HepG2 (cell line): ENCODE data around the gene PDLIM5. TPM values are rescaled to one million over a fixed set of nuclear protein-coding genes. Genes with fewer than 3 reads are reported as not detected.

ENCODE experiments used
- ATF1 ChIP-seq: IDR thresholded peaks from 2 replicates; pipeline ENCODE4 v1.6.1; 2016; ENCODE audit warnings: mild to moderate bottlenecking, control low read depth
- CENPT ChIP-seq: sonication (generic); formaldehyde crosslinking; IDR thresholded peaks from 2 replicates; pipeline ENCODE4 v1.8.0; 2022; ENCODE audit warnings: low read depth, mild to moderate bottlenecking, moderate library complexity, missing genetic modification reagents
- HHEX ChIP-seq: IDR thresholded peaks from 2 replicates; pipeline ENCODE4 v1.6.1; 2016; ENCODE audit warnings: control low read depth
- HNF4G ChIP-seq, 2 experiments: sonication (generic) in 1 of 2; formaldehyde crosslinking in 1 of 2; IDR thresholded peaks; 2 replicates each; pipeline versions ENCODE4 v1.4.0 to v1.6.1; 2011 to 2020; ENCODE audit warnings: borderline replicate concordance in 2 of 2, low read depth in 2 of 2, mild to moderate bottlenecking in 2 of 2, low read length in 1 of 2, missing genetic modification reagents in 1 of 2, moderate library complexity in 1 of 2
- KAT8 ChIP-seq: IDR thresholded peaks from 2 replicates; pipeline ENCODE4 v1.6.1; 2016; ENCODE audit warnings: missing genetic modification reagents, missing compliant biosample characterization
- NFATC3 ChIP-seq: sonication (generic); formaldehyde crosslinking; IDR thresholded peaks from 2 replicates; pipeline ENCODE4 v1.5.1; 2020; ENCODE audit warnings: mild to moderate bottlenecking, missing genetic modification reagents
- NR0B2 ChIP-seq: sonication (generic); formaldehyde crosslinking; IDR thresholded peaks from 2 replicates; pipeline ENCODE4 v1.4.0; 2020; ENCODE audit warnings: mild to moderate bottlenecking, missing genetic modification reagents
- SOX6 ChIP-seq, 2 experiments: fragments of 450-650 bp in 1 of 2; sonication (generic) in 1 of 2; formaldehyde crosslinking in 1 of 2; IDR thresholded peaks; 2 replicates each; pipeline versions ENCODE4 v1.4.0 to v1.6.1; 2017 to 2020; ENCODE audit warnings: antibody characterized with exemption in 1 of 2, mild to moderate bottlenecking in 1 of 2, missing genetic modification reagents in 1 of 2
- SP140L ChIP-seq: sonication (generic); formaldehyde crosslinking; IDR thresholded peaks from 2 replicates; pipeline ENCODE4 v1.4.0; 2020; ENCODE audit warnings: missing genetic modification reagents, borderline replicate concordance
- TBP ChIP-seq: sonication (generic); formaldehyde crosslinking; IDR thresholded peaks from 2 replicates; pipeline ENCODE4 v1.5.0; 2020; ENCODE audit warnings: missing genetic modification reagents
- TERF1 ChIP-seq: sonication (generic); formaldehyde crosslinking; IDR thresholded peaks from 2 replicates; pipeline ENCODE4 v1.8.0; 2022; ENCODE audit warnings: mild to moderate bottlenecking, missing genetic modification reagents, moderate library complexity
- TMF1 ChIP-seq: sonication (generic); formaldehyde crosslinking; IDR thresholded peaks from 2 replicates; pipeline ENCODE4 v1.8.1; 2022; ENCODE audit warnings: low read depth, missing genetic modification reagents
- ZBTB1 ChIP-seq: sonication (generic); formaldehyde crosslinking; IDR thresholded peaks from 2 replicates; pipeline ENCODE4 v1.4.0; 2020; ENCODE audit warnings: missing genetic modification reagents, borderline replicate concordance
- ZNF30 ChIP-seq: sonication (generic); formaldehyde crosslinking; IDR thresholded peaks from 2 replicates; pipeline ENCODE4 v1.5.0; 2020; ENCODE audit warnings: mild to moderate bottlenecking, missing genetic modification reagents
- ZNF546 ChIP-seq: sonication (generic); formaldehyde crosslinking; conservative IDR thresholded peaks from 2 replicates; pipeline ENCODE4 v1.8.1; 2023; ENCODE audit warnings: mild to moderate bottlenecking, missing genetic modification reagents
- ZNF710 ChIP-seq: sonication (generic); formaldehyde crosslinking; IDR thresholded peaks from 2 replicates; pipeline ENCODE4 v1.5.0; 2020; ENCODE audit warnings: mild to moderate bottlenecking, missing genetic modification reagents, borderline replicate concordance
- ZNF737 ChIP-seq: sonication (generic); formaldehyde crosslinking; IDR thresholded peaks from 2 replicates; pipeline ENCODE4 v1.5.0; 2020; ENCODE audit warnings: missing genetic modification reagents, mild to moderate bottlenecking, borderline replicate concordance
- polyA plus RNA-seq, 8 experiments: library from polyadenylated mRNA; depleted of rRNA in 3 of 8; stranded (reverse) in 7 of 8; unstranded in 1 of 8; fragments of >200 nt; fragmentation: Illumina TruSeq in 4 of 8; extraction: Trizol in 4 of 8; gene quantifications; 2 replicates each; pipeline versions ENCODE4 v1.2.1 to v1.2.3, GENCODE V29; 2011 to 2016; ENCODE audit warnings: low read depth in 4 of 8, missing spikeins in 1 of 8, mixed read lengths in 1 of 8; ENCODE audit not compliant: insufficient read depth in 1 of 8
- total RNA-seq, 5 experiments: library from RNA; depleted of rRNA; stranded (reverse); fragments of >200 nt; fragmentation: Illumina TruSeq; extraction: Trizol; gene quantifications; 2 replicates each; pipeline ENCODE4 v1.2.3, GENCODE V29; 2016; ENCODE audit warnings: low read depth in 1 of 5
- TF ChIP-seq, protein P1 (sequence below): sonication (generic); formaldehyde crosslinking; IDR thresholded peaks from 2 replicates; pipeline ENCODE4 v1.5.0; 2020; ENCODE audit warnings: missing genetic modification reagents, mild to moderate bottlenecking, borderline replicate concordance
- TF ChIP-seq, protein P2 (sequence below), 2 experiments: IDR thresholded peaks; 2 replicates each; pipeline ENCODE4 v1.6.1; 2011 to 2012; ENCODE audit warnings: low read length in 2 of 2, borderline replicate concordance in 1 of 2, low read depth in 1 of 2, mild to moderate bottlenecking in 1 of 2, moderate library complexity in 1 of 2
- TF ChIP-seq, protein P3 (sequence below): sonication (generic); formaldehyde crosslinking; IDR thresholded peaks from 2 replicates; pipeline ENCODE4 v1.8.1; 2023; ENCODE audit warnings: mild to moderate bottlenecking, missing genetic modification reagents, borderline replicate concordance

Gene PDLIM5
- total and polyA plus RNA-seq, 2 of the 13 experiments (the other 11 are each of a cell fraction or from before 2014, with no cell fraction given), result 52.8 to 119 TPM

GRCh38 chr4:94564252-94564651 lies 112.5 kb downstream of the PDLIM5 start (continued):
- TF ChIP-seq ZBTB1, result no peak
- no peak for TF ChIP-seq NFATC3 (CRISPR knock-in tag)
- no peak for TF ChIP-seq ZNF737 (CRISPR knock-in tag)
- no peak for TF ChIP-seq TERF1 (CRISPR knock-in tag)
- no peak for TF ChIP-seq NR0B2 (CRISPR knock-in tag)
- no peak for TF ChIP-seq TMF1 (CRISPR knock-in tag)
- TF ChIP-seq ZNF710 (CRISPR knock-in tag), result peak; percentile 89
- TF ChIP-seq, protein P1, sequence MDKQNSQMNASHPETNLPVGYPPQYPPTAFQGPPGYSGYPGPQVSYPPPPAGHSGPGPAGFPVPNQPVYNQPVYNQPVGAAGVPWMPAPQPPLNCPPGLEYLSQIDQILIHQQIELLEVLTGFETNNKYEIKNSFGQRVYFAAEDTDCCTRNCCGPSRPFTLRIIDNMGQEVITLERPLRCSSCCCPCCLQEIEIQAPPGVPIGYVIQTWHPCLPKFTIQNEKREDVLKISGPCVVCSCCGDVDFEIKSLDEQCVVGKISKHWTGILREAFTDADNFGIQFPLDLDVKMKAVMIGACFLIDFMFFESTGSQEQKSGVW (CRISPR knock-in tag), result no peak
- TF ChIP-seq, protein P2, sequence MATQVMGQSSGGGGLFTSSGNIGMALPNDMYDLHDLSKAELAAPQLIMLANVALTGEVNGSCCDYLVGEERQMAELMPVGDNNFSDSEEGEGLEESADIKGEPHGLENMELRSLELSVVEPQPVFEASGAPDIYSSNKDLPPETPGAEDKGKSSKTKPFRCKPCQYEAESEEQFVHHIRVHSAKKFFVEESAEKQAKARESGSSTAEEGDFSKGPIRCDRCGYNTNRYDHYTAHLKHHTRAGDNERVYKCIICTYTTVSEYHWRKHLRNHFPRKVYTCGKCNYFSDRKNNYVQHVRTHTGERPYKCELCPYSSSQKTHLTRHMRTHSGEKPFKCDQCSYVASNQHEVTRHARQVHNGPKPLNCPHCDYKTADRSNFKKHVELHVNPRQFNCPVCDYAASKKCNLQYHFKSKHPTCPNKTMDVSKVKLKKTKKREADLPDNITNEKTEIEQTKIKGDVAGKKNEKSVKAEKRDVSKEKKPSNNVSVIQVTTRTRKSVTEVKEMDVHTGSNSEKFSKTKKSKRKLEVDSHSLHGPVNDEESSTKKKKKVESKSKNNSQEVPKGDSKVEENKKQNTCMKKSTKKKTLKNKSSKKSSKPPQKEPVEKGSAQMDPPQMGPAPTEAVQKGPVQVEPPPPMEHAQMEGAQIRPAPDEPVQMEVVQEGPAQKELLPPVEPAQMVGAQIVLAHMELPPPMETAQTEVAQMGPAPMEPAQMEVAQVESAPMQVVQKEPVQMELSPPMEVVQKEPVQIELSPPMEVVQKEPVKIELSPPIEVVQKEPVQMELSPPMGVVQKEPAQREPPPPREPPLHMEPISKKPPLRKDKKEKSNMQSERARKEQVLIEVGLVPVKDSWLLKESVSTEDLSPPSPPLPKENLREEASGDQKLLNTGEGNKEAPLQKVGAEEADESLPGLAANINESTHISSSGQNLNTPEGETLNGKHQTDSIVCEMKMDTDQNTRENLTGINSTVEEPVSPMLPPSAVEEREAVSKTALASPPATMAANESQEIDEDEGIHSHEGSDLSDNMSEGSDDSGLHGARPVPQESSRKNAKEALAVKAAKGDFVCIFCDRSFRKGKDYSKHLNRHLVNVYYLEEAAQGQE (IDR thresholded peaks at IDR 0.05; ENCODE audit: borderline replicate concordance in 1 of 2, low read depth in 1 of 2, low read length in 2 of 2), result no peak
- TF ChIP-seq KAT8, result peak; percentile 46; the same call in 1 of the 2 replicates
- no peak for TF ChIP-seq TBP (CRISPR knock-in tag)
- no peak for TF ChIP-seq CENPT (CRISPR knock-in tag)
- TF ChIP-seq HHEX, result peak; percentile 82
- no peak for TF ChIP-seq ZNF30 (CRISPR knock-in tag)
- TF ChIP-seq ZNF546, result no peak
- peak; percentile 99 for TF ChIP-seq HNF4G (IDR thresholded peaks at IDR 0.05; ENCODE audit: borderline replicate concordance, low read depth, low read length)
- TF ChIP-seq HNF4G (CRISPR knock-in tag; IDR thresholded peaks at IDR 0.05; ENCODE audit: borderline replicate concordance, low read depth), result peak; percentile 97; the same call in 1 of the 2 replicates
- TF ChIP-seq, protein P3, sequence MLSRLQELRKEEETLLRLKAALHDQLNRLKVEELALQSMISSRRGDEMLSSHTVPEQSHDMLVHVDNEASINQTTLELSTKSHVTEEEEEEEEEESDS, result no peak
- TF ChIP-seq SP140L (CRISPR knock-in tag), result no peak
- TF ChIP-seq ATF1 (CRISPR knock-in tag), result no peak; the same call in 1 of the 2 replicates
- TF ChIP-seq SOX6 (IDR thresholded peaks at IDR 0.05), result no peak
- peak; percentile 86 for TF ChIP-seq SOX6 (CRISPR knock-in tag; IDR thresholded peaks at IDR 0.05)
